Nasal cavity respiratory epithelium epithelial cell of viscerocranial mucosa (primary cell): ENCODE data around the gene PRR11. TPM values are rescaled to one million over a fixed set of nuclear protein-coding genes. Genes with fewer than 3 reads are reported as not detected.

Experiments
- total RNA-seq: library from RNA; depleted of rRNA; stranded (reverse); fragments of >200 nt; gene quantifications from 2 replicates; pipeline ENCODE4 v1.2.3, GENCODE V29; 2014

The PRR11 gene
- 0.85 and 1.4 TPM in 2 replicates for total RNA-seq

DNA sequence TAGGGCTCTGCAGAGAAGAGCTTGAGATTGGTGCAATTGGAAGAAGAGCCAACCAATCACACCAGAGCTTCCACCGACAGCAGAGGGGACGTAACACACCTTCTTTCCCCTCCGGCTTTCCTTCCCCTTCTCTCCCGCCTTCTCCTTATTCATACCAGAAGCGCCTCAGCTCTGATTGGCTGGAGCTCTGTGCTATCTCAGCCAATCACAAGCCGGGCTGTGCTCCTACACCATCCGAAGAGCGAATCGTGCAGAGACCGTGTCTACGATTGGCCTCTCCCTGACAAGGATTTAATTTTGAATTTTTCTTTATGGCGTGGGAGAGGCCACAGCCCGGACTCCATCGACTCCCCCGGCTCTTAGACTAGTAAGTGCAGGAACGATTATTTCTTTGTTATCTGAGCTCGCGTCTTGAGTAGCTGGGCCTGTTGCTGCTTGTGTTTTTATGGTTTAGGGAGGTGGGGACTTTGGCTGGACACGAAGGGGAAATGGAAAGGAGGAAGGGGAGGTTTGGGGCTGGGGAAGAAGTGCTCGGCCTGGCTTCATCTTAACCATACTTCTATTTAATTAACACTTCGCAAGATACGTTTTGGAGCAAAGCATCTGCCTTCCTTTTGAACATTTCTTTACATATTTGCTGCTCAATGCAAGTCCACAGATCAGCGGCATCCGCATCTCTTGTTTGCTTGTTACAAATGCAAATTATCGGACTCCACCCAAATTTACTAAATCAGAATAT, at the start of gene PRR11:
TSS of gene PRR11 (plus strand) at position 308 of the 739 bp plus-strand sequence. CDS start 14,007 bp downstream, outside the sequence.

DNA sequence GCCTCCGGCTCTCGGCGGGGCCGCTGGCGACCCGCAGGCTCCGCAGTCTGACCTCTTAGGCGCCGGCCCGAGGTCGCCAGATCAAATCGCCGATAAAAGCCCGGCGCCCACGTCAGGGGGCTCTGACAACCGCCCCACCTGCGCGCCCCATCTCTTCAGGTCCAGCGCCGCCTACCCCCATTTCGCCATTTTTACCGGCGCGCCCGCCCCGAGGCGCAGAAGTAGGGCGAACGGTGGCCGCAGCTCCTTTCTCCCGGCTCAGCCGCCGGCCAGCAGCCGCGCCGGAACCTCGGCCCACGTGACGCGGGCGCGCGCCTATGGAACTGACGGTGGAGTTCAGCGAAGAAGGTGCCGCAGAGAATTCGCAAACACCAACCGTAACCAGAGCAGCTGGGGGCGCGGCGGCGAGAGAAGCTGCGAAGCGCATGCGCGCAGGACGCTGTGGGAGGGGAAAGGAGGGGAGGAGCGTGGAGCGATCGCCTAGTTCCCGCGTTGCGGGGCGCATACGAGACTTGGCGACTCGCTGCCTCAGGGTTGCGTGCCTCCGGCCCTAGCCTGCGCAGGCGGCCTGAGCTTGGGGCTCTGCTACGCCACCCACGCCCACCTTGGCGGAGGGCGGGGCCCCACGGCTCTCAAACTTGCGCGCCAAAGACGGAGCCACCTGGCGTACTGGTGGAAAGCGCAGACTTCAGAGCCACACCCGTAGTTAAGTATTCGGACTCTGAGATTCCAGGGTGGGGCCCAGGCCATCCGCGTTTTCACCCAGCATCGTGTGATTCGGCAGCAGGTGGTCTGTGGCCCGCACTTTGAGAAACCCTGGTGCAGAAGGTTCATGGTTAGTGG, 48.9 kb upstream of the PRR11 start, which contains the start of gene TRIM37:
TSS of gene TRIM37 (minus strand) at position 418 of the 843 bp plus-strand sequence. CDS start 419 bp downstream, outside the sequence.

DNA sequence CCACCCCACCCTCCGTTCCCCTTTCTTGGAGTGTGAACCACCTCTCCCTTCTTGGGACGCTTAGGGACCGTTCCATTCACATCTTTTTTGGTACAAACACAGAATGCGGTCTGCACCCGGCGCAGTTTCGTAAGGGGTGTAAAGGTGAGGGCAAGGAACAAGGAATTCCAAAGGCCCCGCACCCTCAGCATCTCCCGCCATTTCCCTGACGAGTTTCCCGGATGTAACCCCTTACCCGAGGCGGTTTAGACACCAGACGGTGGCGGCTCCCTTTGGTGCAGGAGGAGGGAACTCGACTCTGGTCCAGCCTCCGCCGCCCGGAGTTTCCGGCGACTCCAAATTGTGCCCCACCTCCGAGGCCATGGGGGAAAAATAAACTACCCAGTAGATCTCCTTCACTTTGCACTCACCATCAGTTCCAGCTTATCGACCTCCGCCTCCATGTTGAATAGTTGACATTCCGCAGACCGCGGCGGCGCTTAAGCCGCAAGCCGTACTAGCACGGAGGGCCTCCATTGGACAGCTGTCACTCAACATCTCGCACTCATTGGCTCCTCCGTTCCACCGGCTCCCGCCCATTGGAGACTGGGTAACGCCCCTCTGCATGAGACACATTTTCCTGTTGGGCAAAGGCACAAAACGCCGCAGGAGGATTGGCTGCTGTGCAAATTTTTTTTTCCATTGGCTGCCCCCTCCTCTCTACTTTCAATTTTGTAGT, 666 bp upstream of the PRR11 start, which contains the start of gene SKA2:
TSS of gene SKA2 (minus strand) at position 466 of the 718 bp plus-strand sequence. CDS start at position 443, 23 bp downstream.

DNA sequence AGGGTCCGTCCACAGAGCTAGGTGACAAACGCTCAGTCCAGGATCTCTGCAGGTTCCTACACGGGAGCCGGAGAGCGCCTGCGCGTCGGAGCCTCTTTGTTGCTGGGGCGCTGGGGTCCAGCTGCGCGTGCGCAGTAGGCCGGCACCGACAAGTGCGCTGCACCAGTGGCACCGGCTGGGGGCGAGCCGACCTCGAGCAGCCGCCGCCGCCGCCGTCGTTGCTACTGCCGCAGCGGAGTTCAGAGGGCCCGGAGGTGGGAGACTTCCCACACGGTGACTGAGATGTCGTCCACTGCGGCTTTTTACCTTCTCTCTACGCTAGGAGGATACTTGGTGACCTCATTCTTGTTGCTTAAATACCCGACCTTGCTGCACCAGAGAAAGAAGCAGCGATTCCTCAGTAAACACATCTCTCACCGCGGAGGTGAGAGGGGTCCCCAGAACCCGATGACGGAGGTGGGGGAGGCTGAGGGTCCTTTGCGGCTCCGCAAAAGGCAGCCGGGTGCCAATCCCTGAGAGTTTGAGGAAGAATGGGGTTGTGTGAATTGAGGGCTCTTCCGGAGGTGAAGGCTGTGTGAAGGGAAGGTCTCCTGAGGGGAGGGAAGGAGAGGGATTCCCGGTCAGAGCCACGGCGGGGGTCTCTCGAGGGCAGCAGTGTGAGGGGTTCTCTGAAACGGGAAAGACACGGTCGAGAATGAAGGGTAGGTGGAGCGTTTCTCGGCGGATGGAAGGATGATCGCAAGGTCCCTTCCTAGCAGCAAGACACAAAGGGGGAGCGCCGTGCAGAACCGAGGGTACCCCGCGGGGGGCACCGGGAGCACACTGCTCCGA, 65.0 kb downstream of the PRR11 start, which contains the start of gene GDPD1:
TSS of gene GDPD1 (plus strand) at position 184 of the 831 bp plus-strand sequence. CDS start at position 283, 99 bp downstream.

Other genes with a start within 250 kb of the PRR11 start
- gene TRIM37, start 48.9 kb upstream of the PRR11 start, total RNA-seq, result 38.4 and 47.8 TPM in 2 replicates
- gene SKA2, start 560 bp upstream of the PRR11 start, total RNA-seq, result 28.8 and 33.8 TPM in 2 replicates
- gene SMG8, start 54.3 kb downstream of the PRR11 start, total RNA-seq, result 24.6 and 29.0 TPM in 2 replicates
- 2.4 and 5.1 TPM in 2 replicates for gene GDPD1, start 64.8 kb downstream of the PRR11 start, total RNA-seq
- 2.1 and 7.1 TPM in 2 replicates for gene YPEL2, start 175.9 kb downstream of the PRR11 start, total RNA-seq